ENCODE data around the gene IFT88. TPM values are rescaled to one million over a fixed set of nuclear protein-coding genes. Genes with fewer than 3 reads are reported as not detected.
A peak's percentile ranks its signal among the peaks of the same experiment; 100 is the strongest.

IFT88 gene
- total and polyA plus RNA-seq, 9 of the 15 experiments (the other 6 are each of a cell fraction or from before 2014, with no cell fraction given): 8.3 to 13.5 (median 10.0) TPM

DNA sequence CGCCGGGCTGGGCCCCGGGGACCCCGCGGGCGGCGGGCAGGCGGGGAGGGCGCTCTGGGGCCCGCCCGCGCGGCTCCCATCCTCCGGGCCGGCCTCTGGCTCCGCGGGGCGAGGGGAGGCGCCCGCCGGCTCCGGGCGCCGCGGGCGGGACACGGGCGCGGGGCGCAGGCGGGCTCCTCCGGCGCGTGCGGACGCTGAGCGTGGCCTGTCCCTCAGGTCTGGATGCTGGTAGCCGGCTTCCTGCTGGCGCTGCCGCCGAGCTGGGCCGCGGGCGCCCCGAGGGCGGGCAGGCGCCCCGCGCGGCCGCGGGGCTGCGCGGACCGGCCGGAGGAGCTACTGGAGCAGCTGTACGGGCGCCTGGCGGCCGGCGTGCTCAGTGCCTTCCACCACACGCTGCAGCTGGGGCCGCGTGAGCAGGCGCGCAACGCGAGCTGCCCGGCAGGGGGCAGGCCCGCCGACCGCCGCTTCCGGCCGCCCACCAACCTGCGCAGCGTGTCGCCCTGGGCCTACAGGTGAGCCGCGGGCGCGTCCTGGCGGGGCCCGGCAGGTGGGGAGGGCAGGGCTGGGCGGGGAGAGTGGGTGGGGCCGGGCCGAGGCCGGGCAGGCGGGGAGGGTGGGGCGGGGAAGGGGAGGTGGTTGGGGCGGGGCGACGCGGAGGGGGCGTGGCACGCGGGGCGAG, 137.0 kb downstream of the IFT88 start (continued):
- TF ChIP-seq ZNF347 (CRISPR knock-in tag; IDR thresholded peaks at IDR 0.05; ENCODE audit: low read depth) (no peak), EGR1 (conservative IDR thresholded peaks at IDR 0.05) (no peak), ZNF639 (CRISPR knock-in tag; conservative IDR thresholded peaks at IDR 0.05 in 1 of 2, IDR thresholded peaks at IDR 0.05 in 1 of 2) (no peak), RBM22 (IDR thresholded peaks at IDR 0.05; ENCODE audit: low read depth, low read length, poor library complexity, severe bottlenecking) (no peak), CTBP1 (IDR thresholded peaks at IDR 0.05; ENCODE audit: borderline replicate concordance) (peak; percentile 84), ZBTB17 (CRISPR knock-in tag; IDR thresholded peaks at IDR 0.05) (no peak), KAT2B (IDR thresholded peaks at IDR 0.05; ENCODE audit: low read depth, low read length) (no peak), EHMT2 (IDR thresholded peaks at IDR 0.05) (no peak), ZNF165 (CRISPR knock-in tag; IDR thresholded peaks at IDR 0.05; ENCODE audit: borderline replicate concordance) (no peak), HDGF (IDR thresholded peaks at IDR 0.05) (no peak), ELF1 (tag; IDR thresholded peaks at IDR 0.05) (peak; percentile 49), MAX (CRISPR knock-in tag; IDR thresholded peaks at IDR 0.05) (peak; percentile 59; the same call in 1 of the 2 replicates), MYC (IDR thresholded peaks at IDR 0.05; ENCODE audit: low read depth, low read length) (peak; percentile 79), MYC (CRISPR knock-in tag; IDR thresholded peaks at IDR 0.05; ENCODE audit: borderline replicate concordance, low read depth) (no peak), ZNF764 (CRISPR knock-in tag; IDR thresholded peaks at IDR 0.05; ENCODE audit: low read depth) (no peak), NR2C1 (IDR thresholded peaks at IDR 0.05) (no peak), NR2C1 (tag; IDR thresholded peaks at IDR 0.05) (no peak), ZNF780A (CRISPR knock-in tag; IDR thresholded peaks at IDR 0.05) (no peak), ESRRB (CRISPR knock-in tag; IDR thresholded peaks at IDR 0.05; ENCODE audit: borderline replicate concordance) (no peak), HOXB6 (CRISPR knock-in tag; IDR thresholded peaks at IDR 0.05; ENCODE audit: borderline replicate concordance) (no peak), LCOR (CRISPR knock-in tag; IDR thresholded peaks at IDR 0.05) (no peak), SRSF3 (IDR thresholded peaks at IDR 0.05; ENCODE audit: insufficient read depth, low read length) (no peak), MEF2A (IDR thresholded peaks at IDR 0.05; ENCODE audit: control insufficient read depth, low read depth, low read length) (no peak), NRF1 (conservative IDR thresholded peaks at IDR 0.05 in 1 of 2, IDR thresholded peaks at IDR 0.05 in 1 of 2) (peak in 1 of 2 experiments; percentile 41; a peak in 2 of 4 replicates), NBN (IDR thresholded peaks at IDR 0.05; ENCODE audit: low read depth) (no peak), ZNF561 (CRISPR knock-in tag; conservative IDR thresholded peaks at IDR 0.05) (no peak), ZNF75A (CRISPR knock-in tag; IDR thresholded peaks at IDR 0.05) (no peak), SUPT5H (IDR thresholded peaks at IDR 0.05) (no peak)
- TF ChIP-seq, protein P1, sequence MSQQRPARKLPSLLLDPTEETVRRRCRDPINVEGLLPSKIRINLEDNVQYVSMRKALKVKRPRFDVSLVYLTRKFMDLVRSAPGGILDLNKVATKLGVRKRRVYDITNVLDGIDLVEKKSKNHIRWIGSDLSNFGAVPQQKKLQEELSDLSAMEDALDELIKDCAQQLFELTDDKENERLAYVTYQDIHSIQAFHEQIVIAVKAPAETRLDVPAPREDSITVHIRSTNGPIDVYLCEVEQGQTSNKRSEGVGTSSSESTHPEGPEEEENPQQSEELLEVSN (IDR thresholded peaks at IDR 0.05; ENCODE audit: borderline replicate concordance in 1 of 2, extremely low read depth in 1 of 2, insufficient read depth in 1 of 2, insufficient read length in 1 of 2, low read depth in 1 of 2, low read length in 1 of 2, poor library complexity in 1 of 2, severe bottlenecking in 1 of 2): peak in 1 of 2 experiments; percentile 84

Measured in K562 (cell line).